GM13977 (cell line): ENCODE data around the gene PADI1.

Experiments
- DNase-seq: peaks from one replicate; pipeline ENCODE4 v3.0.0; 2012; ENCODE audit warnings: low spot score
- CTCF ChIP-seq: IDR thresholded peaks from 2 replicates; pipeline ENCODE4 v1.5.1; 2012; ENCODE audit warnings: mild to moderate bottlenecking, control low read depth; ENCODE audit not compliant: insufficient read depth; ENCODE audit errors: extremely low read depth, missing control alignments
- in situ Hi-C: fragments of 300-500 bp; cut with MboI; formaldehyde crosslinking; loops from one replicate; pipeline ENCODE4 v1.12.0; 2022; ENCODE audit warnings: low sequenced_read_pairs, low pct_unique_long_range_greater_than_20kb, mixed read lengths, inconsistent platforms; ENCODE audit not compliant: unreplicated experiment

PADI1 gene

GRCh38 chr1:17229379-17229778 is 24.5 kb downstream of the PADI1 start:
- DNase-seq: no peak
- no peak for TF ChIP-seq CTCF
- in situ Hi-C loops: loop anchor here (25.0 kb wide), 1 partner anchor 617 kb away; the partner anchor contains the start of gene NBPF1

GRCh38 chr1:17230106-17230505 is 25.2 kb downstream of the PADI1 start:
- no peak for TF ChIP-seq CTCF
- in situ Hi-C loops: loop anchor here (25.0 kb wide), 1 partner anchor 618 kb away; the partner anchor contains the start of gene NBPF1
- DNase-seq: no peak

- no peak for TF ChIP-seq CTCF
- no peak for DNase-seq
- in situ Hi-C loops: loop anchor here (25.0 kb wide), 1 partner anchor 618 kb away; the partner anchor contains the start of gene NBPF1
Observed at GRCh38 chr1:17230671-17231310, 25.9 kb downstream of the PADI1 start.

GRCh38 chr1:17232759-17233661 is 28.1 kb downstream of the PADI1 start:
- DNase-seq: no peak
- in situ Hi-C loops: loop anchor here (25.0 kb wide), 1 partner anchor 621 kb away; the partner anchor contains the start of gene NBPF1
- TF ChIP-seq CTCF: no peak

- DNase-seq: no peak
- in situ Hi-C loops: loop anchor here (25.0 kb wide), 1 partner anchor 621 kb away; the partner anchor contains the start of gene NBPF1
Observed at GRCh38 chr1:17233675-17234320, 28.9 kb downstream of the PADI1 start.

More at GRCh38 chr1:17233675-17234320, 28.9 kb downstream of the PADI1 start:
- no peak for TF ChIP-seq CTCF
